ENCODE data around the gene AAR2.

The AAR2 gene

GRCh38 chr20:36260316-36260715 is 24.0 kb downstream of the AAR2 start:
- no peak for DNase-seq (ENCODE audit: low read depth, low spot score)
- Histone ChIP-seq H3K9me3 (ENCODE audit: insufficient read depth, low read length) (no peaks in the 10 kb centered on the region), H3K9ac (ENCODE audit: insufficient read length, low read depth) (no peak overlapping the region), H3K27me3 (ENCODE audit: insufficient read depth, insufficient read length) (no peaks in the 10 kb centered on the region), H3K4me1 (ENCODE audit: insufficient read depth, insufficient read length) (peaks cover 11% of the 10 kb centered on the region), H3K36me3 (ENCODE audit: insufficient read depth, insufficient read length, low read length) (peaks cover 20% of the 10 kb centered on the region), H3K4me3 (ENCODE audit: insufficient read length, low read depth) (no peak overlapping the region)
- TF ChIP-seq YY1 (IDR thresholded peaks at IDR 0.05; ENCODE audit: insufficient read depth, insufficient read length), result no peak
- no peak for TF ChIP-seq SUZ12 (IDR thresholded peaks at IDR 0.05; ENCODE audit: extremely low read depth, insufficient read depth, insufficient read length)
- TF ChIP-seq ZNF274 (IDR thresholded peaks at IDR 0.05; ENCODE audit: low read depth, low read length), result no peak

GRCh38 chr20:36261389-36262105 is 25.3 kb downstream of the AAR2 start:
- Histone ChIP-seq H3K9me3 (ENCODE audit: insufficient read depth, low read length) (no peaks in the 10 kb centered on the region), H3K9ac (ENCODE audit: insufficient read length, low read depth) (no peak overlapping the region), H3K4me1 (ENCODE audit: insufficient read depth, insufficient read length) (peaks cover 11% of the 10 kb centered on the region), H3K36me3 (ENCODE audit: insufficient read depth, insufficient read length, low read length) (peaks cover 8% of the 10 kb centered on the region), H3K27me3 (ENCODE audit: insufficient read depth, insufficient read length) (no peaks in the 10 kb centered on the region), H3K4me3 (ENCODE audit: insufficient read length, low read depth) (no peak overlapping the region)
- TF ChIP-seq SUZ12 (IDR thresholded peaks at IDR 0.05; ENCODE audit: extremely low read depth, insufficient read depth, insufficient read length), result no peak
- TF ChIP-seq ZNF274 (IDR thresholded peaks at IDR 0.05; ENCODE audit: low read depth, low read length), result no peak
- no peak for TF ChIP-seq YY1 (IDR thresholded peaks at IDR 0.05; ENCODE audit: insufficient read depth, insufficient read length)
- DNase-seq (ENCODE audit: low read depth, low spot score), result no peak

- DNase-seq (ENCODE audit: low read depth, low spot score), result no peak
- TF ChIP-seq SUZ12 (IDR thresholded peaks at IDR 0.05; ENCODE audit: extremely low read depth, insufficient read depth, insufficient read length), result no peak
- no peak for TF ChIP-seq YY1 (IDR thresholded peaks at IDR 0.05; ENCODE audit: insufficient read depth, insufficient read length)
- no peak for TF ChIP-seq ZNF274 (IDR thresholded peaks at IDR 0.05; ENCODE audit: low read depth, low read length)
- Histone ChIP-seq H3K9ac (ENCODE audit: insufficient read length, low read depth) (no peak overlapping the region), H3K4me3 (ENCODE audit: insufficient read length, low read depth) (no peak overlapping the region), H3K9me3 (ENCODE audit: insufficient read depth, low read length) (no peaks in the 10 kb centered on the region), H3K27me3 (ENCODE audit: insufficient read depth, insufficient read length) (no peaks in the 10 kb centered on the region), H3K36me3 (ENCODE audit: insufficient read depth, insufficient read length, low read length) (no peaks in the 10 kb centered on the region), H3K4me1 (ENCODE audit: insufficient read depth, insufficient read length) (peaks cover 16% of the 10 kb centered on the region)
These were observed 26.2 kb downstream of the AAR2 start for GRCh38 chr20:36262440-36262839.

- TF ChIP-seq SUZ12 (IDR thresholded peaks at IDR 0.05; ENCODE audit: extremely low read depth, insufficient read depth, insufficient read length) (no peak), ZNF274 (IDR thresholded peaks at IDR 0.05; ENCODE audit: low read depth, low read length) (no peak), YY1 (IDR thresholded peaks at IDR 0.05; ENCODE audit: insufficient read depth, insufficient read length) (no peak)
- no peak overlapping the region for H3K9ac ChIP-seq (ENCODE audit: insufficient read length, low read depth)
These were observed 28.4 kb downstream of the AAR2 start for GRCh38 chr20:36264426-36265246.

GRCh38 chr20:36266189-36266588 is 29.9 kb downstream of the AAR2 start:
- H3K4me1 ChIP-seq (ENCODE audit: insufficient read depth, insufficient read length), result peaks cover 15% of the 10 kb centered on the region
- H3K9me3 ChIP-seq (ENCODE audit: insufficient read depth, low read length), result no peaks in the 10 kb centered on the region
- no peak for DNase-seq (ENCODE audit: low read depth, low spot score)
- TF ChIP-seq YY1 (IDR thresholded peaks at IDR 0.05; ENCODE audit: insufficient read depth, insufficient read length), result no peak
- TF ChIP-seq ZNF274 (IDR thresholded peaks at IDR 0.05; ENCODE audit: low read depth, low read length), result no peak
- TF ChIP-seq SUZ12 (IDR thresholded peaks at IDR 0.05; ENCODE audit: extremely low read depth, insufficient read depth, insufficient read length), result no peak
- H3K36me3 ChIP-seq (ENCODE audit: insufficient read depth, insufficient read length, low read length), result no peaks in the 10 kb centered on the region
- no peak overlapping the region for H3K9ac ChIP-seq (ENCODE audit: insufficient read length, low read depth)
- H3K27me3 ChIP-seq (ENCODE audit: insufficient read depth, insufficient read length), result no peaks in the 10 kb centered on the region
- no peak overlapping the region for H3K4me3 ChIP-seq (ENCODE audit: insufficient read length, low read depth)

More at GRCh38 chr20:36264426-36265246, 28.4 kb downstream of the AAR2 start:
- Histone ChIP-seq H3K4me3 (ENCODE audit: insufficient read length, low read depth) (no peak overlapping the region), H3K9me3 (ENCODE audit: insufficient read depth, low read length) (no peaks in the 10 kb centered on the region), H3K36me3 (ENCODE audit: insufficient read depth, insufficient read length, low read length) (no peaks in the 10 kb centered on the region), H3K4me1 (ENCODE audit: insufficient read depth, insufficient read length) (peaks cover 16% of the 10 kb centered on the region), H3K27me3 (ENCODE audit: insufficient read depth, insufficient read length) (no peaks in the 10 kb centered on the region)
- no peak for DNase-seq (ENCODE audit: low read depth, low spot score)

- DNase-seq (ENCODE audit: low read depth, low spot score), result no peak
- TF ChIP-seq SUZ12 (IDR thresholded peaks at IDR 0.05; ENCODE audit: extremely low read depth, insufficient read depth, insufficient read length) (no peak), ZNF274 (IDR thresholded peaks at IDR 0.05; ENCODE audit: low read depth, low read length) (no peak), YY1 (IDR thresholded peaks at IDR 0.05; ENCODE audit: insufficient read depth, insufficient read length) (no peak)
- Histone ChIP-seq H3K36me3 (ENCODE audit: insufficient read depth, insufficient read length, low read length) (no peaks in the 10 kb centered on the region), H3K4me3 (ENCODE audit: insufficient read length, low read depth) (no peak overlapping the region), H3K9ac (ENCODE audit: insufficient read length, low read depth) (no peak overlapping the region), H3K9me3 (ENCODE audit: insufficient read depth, low read length) (no peaks in the 10 kb centered on the region), H3K4me1 (ENCODE audit: insufficient read depth, insufficient read length) (peaks cover 21% of the 10 kb centered on the region), H3K27me3 (ENCODE audit: insufficient read depth, insufficient read length) (no peaks in the 10 kb centered on the region)
These were observed 31.5 kb downstream of the AAR2 start for GRCh38 chr20:36267605-36268381.

All from NT2/D1 (cell line).